HG03442 (cell line): ENCODE data around the gene RANGAP1.

Source experiments
- ATAC-seq: cut with Tn5 transposase; IDR thresholded peaks from one replicate; pipeline ENCODE4 v1.9.1; 2021; ENCODE audit warnings: mild to moderate bottlenecking, moderate library complexity; ENCODE audit not compliant: unreplicated experiment

The RANGAP1 gene

DNA sequence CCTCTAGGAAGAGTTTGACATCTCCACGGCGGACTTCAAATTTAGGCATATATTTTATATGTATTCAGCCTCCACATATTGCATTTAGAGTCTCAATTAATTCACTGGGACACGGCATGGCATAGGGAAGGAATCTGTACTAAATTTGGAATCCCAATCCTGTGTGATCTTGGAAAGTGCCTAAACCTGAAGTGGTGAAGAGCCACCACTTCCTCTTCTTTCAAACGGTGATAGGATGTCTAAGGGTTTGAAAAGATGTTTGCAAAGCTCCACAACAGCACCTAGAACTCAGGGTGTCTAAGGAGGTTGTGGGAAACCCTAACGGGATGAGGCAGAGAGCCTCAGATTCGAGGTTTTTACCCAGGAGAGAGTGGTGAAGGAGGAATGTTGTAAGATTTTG, 81.9 kb downstream of the RANGAP1 start:
- no peak for ATAC-seq

DNA sequence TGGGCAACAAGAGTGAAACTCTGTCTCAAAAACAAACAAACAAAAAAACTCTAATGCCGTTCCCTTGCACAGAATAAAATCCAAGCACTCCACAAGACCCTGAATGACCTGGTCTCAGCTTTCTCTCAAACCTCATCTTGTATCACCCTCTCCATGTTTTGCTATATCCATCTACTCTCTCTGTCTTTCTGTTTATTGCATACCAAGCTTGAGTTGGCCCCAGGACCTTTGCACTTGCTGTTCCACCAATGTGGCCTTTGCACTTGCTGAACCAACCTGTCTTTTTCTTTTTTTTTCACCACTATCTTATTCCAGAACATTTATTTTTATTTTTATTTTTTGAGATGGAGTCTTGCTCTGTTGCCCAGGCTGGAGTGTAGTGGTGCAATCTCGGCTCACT, 82.9 kb downstream of the RANGAP1 start:
- ATAC-seq = no peak

DNA sequence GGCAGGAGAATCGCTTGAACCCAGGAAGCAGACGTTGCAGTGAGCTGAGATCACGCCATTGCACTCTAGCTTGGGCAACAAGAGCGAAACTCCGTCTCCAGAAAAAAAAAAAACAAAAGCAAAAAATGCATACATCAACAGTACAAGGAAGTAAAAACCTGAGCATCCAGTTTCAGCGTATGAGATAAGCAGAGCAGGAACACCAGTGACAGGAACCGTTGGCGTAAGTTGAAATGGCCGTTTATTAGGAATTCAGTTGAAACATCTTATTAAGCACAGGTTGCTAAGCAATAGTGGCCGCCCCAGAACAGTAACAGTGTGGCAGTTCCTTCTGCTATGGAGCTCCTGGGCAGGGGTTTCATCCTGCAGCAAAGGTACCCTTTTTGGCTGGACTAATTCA, 84.8 kb downstream of the RANGAP1 start:
- ATAC-seq = no peak

DNA sequence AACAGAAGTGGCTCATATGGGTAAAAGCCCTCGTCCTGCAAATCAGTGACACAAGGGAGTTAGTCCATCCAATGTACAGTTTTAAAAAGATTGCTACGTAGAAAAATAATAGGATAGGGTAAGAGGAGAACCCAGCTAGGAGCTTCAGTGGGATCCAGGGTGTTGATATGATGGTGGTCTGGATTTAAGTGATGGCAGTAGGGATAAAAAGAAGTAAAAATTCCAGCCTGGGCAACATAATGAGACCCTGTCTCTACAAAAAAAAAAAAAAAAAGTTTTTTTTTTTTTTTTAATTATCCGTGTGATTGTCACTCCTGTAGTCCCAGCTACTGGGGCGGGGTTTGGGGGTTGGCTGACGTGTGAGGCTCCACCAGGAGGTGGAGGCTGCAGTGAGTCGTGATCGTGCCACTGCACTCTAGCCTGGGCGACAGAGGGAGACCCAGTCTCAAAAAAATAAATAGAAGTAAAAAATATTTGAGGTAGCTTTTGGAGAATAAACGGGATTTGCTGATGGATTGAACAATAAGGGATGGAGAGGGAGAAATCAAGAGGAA, 87.9 kb downstream of the RANGAP1 start:
- no peak for ATAC-seq

DNA sequence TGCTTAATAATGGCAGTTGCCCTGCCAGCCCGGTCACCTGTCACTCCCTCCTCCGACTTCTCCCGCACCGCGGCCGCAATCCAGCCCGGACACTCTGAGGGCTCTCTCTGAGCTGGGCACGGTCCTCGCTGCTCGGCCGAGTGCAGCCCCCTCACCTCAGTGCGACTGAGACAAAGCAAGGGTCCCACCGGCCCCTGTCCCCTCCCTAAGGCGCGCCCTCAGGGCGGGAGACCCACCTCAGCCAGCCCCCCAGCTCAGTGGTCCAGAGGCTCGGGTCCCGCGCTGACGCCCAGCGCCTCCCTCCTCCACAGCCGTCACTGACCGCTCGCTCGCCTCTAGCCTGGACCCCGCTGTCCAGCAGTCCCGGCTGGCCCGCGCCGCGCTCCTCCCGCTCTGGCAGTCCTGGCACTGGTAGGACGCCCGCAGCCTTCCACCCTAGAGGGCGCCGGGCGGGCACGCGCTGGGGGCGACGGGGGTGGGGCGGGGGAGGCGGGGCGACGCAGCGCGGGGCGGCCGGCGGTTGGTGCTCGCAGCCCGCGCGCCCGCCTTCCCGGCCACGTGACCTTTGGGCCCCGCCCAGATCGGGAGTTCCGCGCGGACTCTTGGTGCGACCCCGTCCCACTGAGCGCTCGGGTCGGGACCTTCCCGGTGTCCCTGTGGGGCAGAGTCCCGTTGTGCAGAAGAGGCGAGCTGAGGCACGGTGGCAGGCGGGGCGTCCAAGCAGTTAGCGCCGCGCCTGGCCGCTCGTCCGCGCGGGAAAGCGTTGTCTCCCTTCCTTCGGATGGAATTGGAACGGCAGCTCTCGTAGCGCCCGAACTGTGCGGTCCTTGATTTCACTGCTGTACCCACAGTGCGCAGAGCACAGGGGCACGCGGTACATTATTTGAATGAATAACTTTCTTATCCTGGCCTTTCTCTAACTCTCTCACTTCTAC, 88.7 kb downstream of the RANGAP1 start:
- ATAC-seq = peak; percentile 80
